Upper lobe of left lung (tissue), 4 donors: ENCODE results near the gene LZTS2.

ENCODE experiments used
- EP300 ChIP-seq, 4 donors: sonication (generic); formaldehyde crosslinking; IDR thresholded peaks; one replicate each; pipeline ENCODE4 v1.5.1; 2017; ENCODE audit warnings: antibody characterized with exemption in 4 of 4, control low read depth in 2 of 4
- POLR2A ChIP-seq, 4 donors: fragments of 450-650 bp; IDR thresholded peaks; one replicate each; pipeline ENCODE4 v1.5.1; 2016 to 2017; ENCODE audit warnings: antibody characterized with exemption in 4 of 4, mild to moderate bottlenecking in 2 of 4
- POLR2AphosphoS5 ChIP-seq, 2 donors: sonication (generic); formaldehyde crosslinking; IDR thresholded peaks; one replicate each; pipeline ENCODE4 v1.5.1; 2017; ENCODE audit warnings: antibody characterized with exemption in 2 of 2

DNA sequence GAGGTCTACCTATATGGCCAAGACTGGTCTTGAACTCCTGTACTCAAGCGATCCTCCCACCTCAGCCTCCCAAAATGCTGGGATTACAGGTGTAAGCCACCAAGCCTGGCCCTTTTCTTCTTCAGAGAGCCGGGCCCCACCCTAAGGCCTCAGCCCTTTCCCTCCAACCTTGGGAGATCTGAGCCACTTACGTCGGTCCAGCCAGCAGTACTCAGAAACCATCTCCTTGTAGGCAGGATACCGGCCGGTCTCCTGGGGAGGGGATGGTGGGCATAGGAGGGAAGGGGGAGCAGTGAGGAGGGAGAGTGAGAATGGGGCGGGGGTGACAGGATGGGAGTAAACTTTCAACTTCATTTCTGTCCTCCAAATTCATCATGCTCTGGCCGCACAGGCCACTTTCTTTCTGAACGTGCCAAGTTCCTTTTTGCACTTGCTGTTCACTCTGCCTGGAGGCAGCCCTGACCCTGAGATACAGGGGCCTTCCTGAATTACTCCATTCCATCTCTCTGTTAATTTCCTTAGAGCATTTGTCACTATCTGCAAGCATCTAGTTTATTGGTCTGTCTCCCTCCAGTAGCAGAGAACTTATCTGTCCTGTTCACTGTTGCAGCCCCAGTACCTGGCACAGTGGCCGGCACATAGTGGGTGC is 20.9 kb downstream of the LZTS2 start:
- TF ChIP-seq POLR2A (IDR thresholded peaks at IDR 0.05) = no peak
- no peak for TF ChIP-seq POLR2AphosphoS5 (IDR thresholded peaks at IDR 0.05)
- no peak for TF ChIP-seq EP300 (IDR thresholded peaks at IDR 0.05)
